Stimulated activated naive CD8-positive, alpha-beta T cell treated with anti-CD3 and anti-CD28 coated beads, Interleukin-15, Interleukin-2, amounts not matched to agents 100 ng/mL and 50 ng/mL, for 24 hours (primary cell): Measurements from ENCODE around the gene SST.
"Not testable (repeated sequence)": the region's sequence is repeated elsewhere in the genome, so short reads cannot be mapped to it uniquely, and the experiment has no call there.

Source experiments
- H3K27ac Mint-ChIP-seq: one replicate; pipeline ENCODE4 v1.8.0; 2021; ENCODE audit warnings: mild to moderate bottlenecking, mixed read lengths
- H3K27me3 Mint-ChIP-seq: one replicate; pipeline ENCODE4 v1.8.0; 2021; ENCODE audit warnings: mixed read lengths
- H3K36me3 Mint-ChIP-seq: one replicate; pipeline ENCODE4 v1.8.0; 2021; ENCODE audit warnings: low read depth, mixed read lengths
- H3K4me1 Mint-ChIP-seq: one replicate; pipeline ENCODE4 v1.8.0; 2021; ENCODE audit warnings: low read depth, mixed read lengths
- H3K4me3 Mint-ChIP-seq: one replicate; pipeline ENCODE4 v1.8.0; 2021; ENCODE audit warnings: mild to moderate bottlenecking, mixed read lengths
- H3K9me3 Mint-ChIP-seq: one replicate; pipeline ENCODE4 v1.8.0; 2021; ENCODE audit warnings: mixed read lengths

SST gene

DNA sequence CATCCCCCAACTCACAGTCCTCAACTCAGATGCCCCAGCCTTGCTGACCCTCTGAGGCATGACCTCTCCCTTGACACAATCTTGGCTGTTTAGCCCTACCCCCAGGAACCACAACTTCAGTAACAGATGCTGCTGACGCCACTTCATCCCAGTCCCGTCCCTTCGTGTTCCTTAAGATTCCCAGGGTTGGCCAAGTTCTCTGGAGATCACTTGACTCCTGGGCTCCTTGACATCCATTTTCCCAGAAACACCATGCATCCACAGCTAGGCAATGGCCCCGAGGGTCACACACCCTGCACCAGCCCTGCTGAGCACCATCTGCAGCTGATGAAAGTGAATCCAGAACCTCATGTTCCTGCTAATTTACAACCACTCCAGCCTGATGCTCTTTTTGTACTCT is 25.3 kb upstream of the SST start:
- no peaks in the 10 kb centered on the region for H3K9me3 Mint-ChIP-seq
- H3K27me3 Mint-ChIP-seq, result peaks cover 42% of the 10 kb centered on the region
- H3K36me3 Mint-ChIP-seq, result no peaks in the 10 kb centered on the region
- no peak overlapping the region for H3K27ac Mint-ChIP-seq
- no peak overlapping the region for H3K4me3 Mint-ChIP-seq
- H3K4me1 Mint-ChIP-seq, result no peaks in the 10 kb centered on the region

DNA sequence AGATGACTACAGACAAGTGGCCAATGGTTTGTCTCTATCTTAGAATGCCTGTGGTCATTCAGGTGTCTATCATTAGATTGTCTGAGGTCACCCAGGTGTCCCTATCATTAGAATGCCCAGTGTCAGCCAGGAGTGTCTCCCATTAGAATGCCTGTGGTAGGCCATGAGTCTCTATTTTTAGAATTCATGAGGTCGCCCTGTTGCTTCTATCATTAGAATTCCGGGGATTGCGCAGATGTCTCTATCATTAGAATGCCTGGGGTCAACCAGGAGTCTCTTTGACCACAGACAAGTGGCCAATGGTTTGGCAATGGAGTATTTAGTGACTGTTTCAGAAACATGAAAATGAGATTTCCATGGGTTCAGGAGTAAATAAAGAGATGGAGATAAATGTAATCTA is 24.6 kb upstream of the SST start:
- peaks cover 46% of the 10 kb centered on the region for H3K27me3 Mint-ChIP-seq
- no peaks in the 10 kb centered on the region for H3K36me3 Mint-ChIP-seq
- H3K4me1 Mint-ChIP-seq, result no peaks in the 10 kb centered on the region
- H3K4me3 Mint-ChIP-seq, result no peak overlapping the region
- H3K27ac Mint-ChIP-seq, result no peak overlapping the region
- no peaks in the 10 kb centered on the region for H3K9me3 Mint-ChIP-seq

DNA sequence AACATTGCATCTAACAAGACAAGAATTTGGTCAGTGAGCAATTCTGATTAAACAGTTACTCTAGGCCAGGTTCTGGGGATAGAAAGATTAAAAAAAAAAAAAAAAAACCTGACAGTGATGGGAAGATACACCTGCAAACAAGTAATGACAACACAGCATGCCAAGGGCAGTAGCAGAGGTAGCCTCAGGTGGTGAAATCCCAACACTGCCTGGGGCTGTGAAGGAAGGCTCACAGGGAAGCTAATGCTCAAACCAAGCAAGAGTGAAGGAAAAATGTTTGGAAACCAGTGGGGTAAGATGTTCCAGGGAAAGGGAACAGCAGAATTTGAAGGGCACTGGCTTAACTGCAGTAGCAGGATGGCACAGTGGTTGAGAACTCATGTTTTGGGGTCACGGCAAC is 23.2 kb upstream of the SST start:
- H3K9me3 Mint-ChIP-seq, result no peaks in the 10 kb centered on the region
- H3K27me3 Mint-ChIP-seq, result peaks cover 55% of the 10 kb centered on the region
- H3K4me1 Mint-ChIP-seq, result no peaks in the 10 kb centered on the region
- H3K27ac Mint-ChIP-seq, result no peak overlapping the region
- H3K4me3 Mint-ChIP-seq, result no peak overlapping the region
- no peaks in the 10 kb centered on the region for H3K36me3 Mint-ChIP-seq

DNA sequence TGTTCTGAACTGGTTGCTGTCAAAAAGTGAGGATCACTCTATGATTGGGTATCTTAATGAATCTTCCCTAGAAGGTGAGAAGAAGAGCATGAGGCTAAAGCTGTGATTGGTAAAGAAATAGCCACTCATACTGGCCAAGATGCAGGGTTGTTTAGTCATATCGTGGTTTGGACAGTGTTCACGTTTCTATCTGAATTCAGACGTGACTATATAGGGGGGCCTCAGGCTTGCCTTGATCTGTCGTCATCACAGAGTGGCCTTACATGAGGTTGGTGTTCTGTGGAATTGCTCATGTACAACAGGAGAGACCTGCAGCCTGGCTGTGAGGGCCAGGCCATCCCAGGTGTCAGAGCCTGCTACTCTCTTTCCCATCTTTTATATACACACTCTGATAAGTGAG is 19.8 kb upstream of the SST start:
- no peaks in the 10 kb centered on the region for H3K36me3 Mint-ChIP-seq
- H3K9me3 Mint-ChIP-seq, result peaks cover 5% of the 10 kb centered on the region
- H3K27ac Mint-ChIP-seq, result no peak overlapping the region
- H3K4me3 Mint-ChIP-seq, result no peak overlapping the region
- no peaks in the 10 kb centered on the region for H3K4me1 Mint-ChIP-seq
- peaks cover 67% of the 10 kb centered on the region for H3K27me3 Mint-ChIP-seq

DNA sequence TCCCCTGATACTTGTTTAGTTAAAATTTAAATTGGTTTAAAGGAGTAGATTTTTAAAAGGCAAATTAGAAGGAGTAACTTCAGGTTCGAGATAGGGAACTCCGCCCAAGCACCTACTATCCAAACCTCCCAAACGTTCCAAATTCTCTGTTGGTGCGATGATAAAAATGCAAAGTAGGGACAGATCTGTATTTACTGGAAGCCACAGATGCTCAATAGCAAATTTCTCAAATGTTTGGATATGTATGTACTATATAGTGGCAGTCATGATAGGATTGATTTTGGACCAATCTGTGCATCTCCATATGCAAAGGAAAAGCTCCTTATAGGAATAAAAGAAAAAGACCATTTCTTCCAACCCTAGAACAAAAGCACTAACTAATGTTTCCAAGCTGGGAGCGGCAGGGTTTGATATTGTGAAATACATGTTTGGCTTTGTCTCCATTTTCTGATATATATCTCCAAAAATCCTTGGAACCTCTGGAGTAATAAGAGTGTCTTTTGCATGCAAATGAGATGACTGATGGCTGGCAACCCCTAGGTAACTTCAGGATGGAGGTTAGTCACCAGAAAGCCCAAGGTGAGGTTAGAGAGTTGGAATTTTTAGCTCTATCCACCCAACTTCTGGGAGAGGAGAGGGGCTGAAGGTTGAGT is 16.6 kb upstream of the SST start:
- H3K4me1 Mint-ChIP-seq, result peaks cover 7% of the 10 kb centered on the region
- peaks cover 5% of the 10 kb centered on the region for H3K9me3 Mint-ChIP-seq
- H3K27me3 Mint-ChIP-seq, result peaks cover 75% of the 10 kb centered on the region
- H3K36me3 Mint-ChIP-seq, result no peaks in the 10 kb centered on the region
- no peak overlapping the region for H3K4me3 Mint-ChIP-seq
- no peak overlapping the region for H3K27ac Mint-ChIP-seq

GRCh38 chr3:187685948-187686347 is 15.8 kb upstream of the SST start:
- Mint-ChIP-seq H3K36me3 (no peaks in the 10 kb centered on the region), H3K9me3 (peaks cover 5% of the 10 kb centered on the region), H3K4me3 (no peak overlapping the region), H3K27ac (no peak overlapping the region), H3K4me1 (peaks cover 7% of the 10 kb centered on the region), H3K27me3 (peaks cover 69% of the 10 kb centered on the region)

DNA sequence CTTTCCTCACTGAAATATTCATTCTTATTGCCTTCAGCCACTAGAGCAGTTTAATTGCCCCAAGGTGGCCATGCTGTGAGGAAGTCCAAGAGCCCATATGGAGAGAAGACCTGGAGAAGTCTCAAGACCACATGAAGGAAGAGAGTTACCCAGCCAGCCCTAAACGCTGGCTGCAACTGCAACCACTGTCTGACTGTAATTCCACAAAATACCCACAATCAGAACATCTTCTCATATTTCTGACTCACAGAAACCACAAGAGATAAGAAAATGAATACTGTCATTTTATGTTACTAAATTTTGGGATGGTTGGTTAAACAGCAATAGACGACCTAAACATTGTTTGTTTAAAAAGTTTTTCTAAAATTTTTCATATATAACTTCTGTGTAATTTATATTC is 14.7 kb upstream of the SST start:
- Mint-ChIP-seq H3K36me3 (no peaks in the 10 kb centered on the region), H3K9me3 (peaks cover 5% of the 10 kb centered on the region), H3K4me1 (peaks cover 7% of the 10 kb centered on the region), H3K27ac (peak overlapping the region; percentile 69), H3K27me3 (peaks cover 70% of the 10 kb centered on the region), H3K4me3 (no peak overlapping the region)

GRCh38 chr3:187684444-187684843 is 14.2 kb upstream of the SST start:
- peaks cover 7% of the 10 kb centered on the region for H3K4me1 Mint-ChIP-seq
- H3K27ac Mint-ChIP-seq, result peak overlapping the region; percentile 69
- H3K27me3 Mint-ChIP-seq, result peaks cover 69% of the 10 kb centered on the region

GRCh38 chr3:187681756-187682155 is 11.6 kb upstream of the SST start:
- not testable (repeated sequence) for H3K36me3 Mint-ChIP-seq, H3K4me1 Mint-ChIP-seq, H3K27ac Mint-ChIP-seq, H3K4me3 Mint-ChIP-seq, H3K9me3 Mint-ChIP-seq
- H3K27me3 Mint-ChIP-seq, result peaks cover 68% of the 10 kb centered on the region

More at GRCh38 chr3:187684444-187684843, 14.2 kb upstream of the SST start:
- Mint-ChIP-seq H3K9me3 (peaks cover 5% of the 10 kb centered on the region), H3K36me3 (no peaks in the 10 kb centered on the region), H3K4me3 (no peak overlapping the region)

- H3K4me3 Mint-ChIP-seq, result no peak overlapping the region
- H3K27me3 Mint-ChIP-seq, result peaks cover 66% of the 10 kb centered on the region
- no peak overlapping the region for H3K27ac Mint-ChIP-seq
- H3K36me3 Mint-ChIP-seq, result no peaks in the 10 kb centered on the region
- peaks cover 6% of the 10 kb centered on the region for H3K4me1 Mint-ChIP-seq
- no peaks in the 10 kb centered on the region for H3K9me3 Mint-ChIP-seq
Observed at GRCh38 chr3:187679638-187680396, 9.6 kb upstream of the SST start.

DNA sequence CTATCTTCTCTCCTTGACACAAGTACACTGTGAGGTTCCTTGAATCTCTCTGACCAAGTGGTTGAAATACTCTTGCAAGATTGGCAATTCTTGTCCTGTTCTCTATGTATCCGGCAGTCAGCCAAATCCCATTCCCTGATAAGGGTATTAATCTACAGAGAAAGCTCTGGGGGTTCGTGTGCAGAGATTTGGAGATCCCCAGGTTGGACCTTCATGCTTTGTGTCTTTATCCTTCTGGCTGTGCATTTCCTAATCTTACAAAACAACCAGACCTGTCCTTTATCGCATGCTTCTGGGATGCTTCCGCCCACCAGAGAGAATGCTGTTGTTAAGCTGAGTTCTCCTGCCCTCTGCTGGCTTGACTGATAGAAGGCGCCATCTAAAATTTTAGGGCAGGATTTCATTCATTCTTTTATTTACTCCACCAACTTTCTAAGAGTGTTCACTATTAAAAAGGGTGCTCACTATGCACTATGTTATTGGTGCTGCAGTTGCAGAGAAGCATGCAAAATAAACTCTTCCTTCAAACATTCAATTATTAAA is 8.6 kb upstream of the SST start:
- Mint-ChIP-seq H3K27ac (no peak overlapping the region), H3K27me3 (peaks cover 67% of the 10 kb centered on the region), H3K4me3 (no peak overlapping the region)

DNA sequence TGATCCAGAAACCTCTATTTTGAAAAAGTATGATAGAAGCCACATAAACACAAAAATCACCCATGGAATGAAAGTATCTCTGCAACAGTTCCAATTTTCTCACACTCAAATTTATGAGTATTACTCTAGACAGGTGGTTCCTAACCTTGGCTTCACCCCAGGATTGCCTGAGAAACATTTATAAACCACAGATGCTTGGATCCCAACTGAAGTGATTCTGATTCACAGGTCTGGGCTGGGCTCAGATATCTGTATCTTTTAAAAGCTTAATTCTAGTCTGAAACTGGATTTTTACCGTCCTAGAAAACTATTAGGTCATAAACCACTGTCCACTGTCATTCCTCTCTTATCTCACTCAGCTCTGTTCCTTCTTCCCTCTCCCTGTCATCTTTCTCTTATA is 7.4 kb upstream of the SST start:
- H3K27ac Mint-ChIP-seq, result no peak overlapping the region
- peaks cover 60% of the 10 kb centered on the region for H3K27me3 Mint-ChIP-seq
- H3K4me1 Mint-ChIP-seq, result no peaks in the 10 kb centered on the region
- no peak overlapping the region for H3K4me3 Mint-ChIP-seq
- no peaks in the 10 kb centered on the region for H3K36me3 Mint-ChIP-seq
- no peaks in the 10 kb centered on the region for H3K9me3 Mint-ChIP-seq

More for the DNA sequence above, 8.6 kb upstream of the SST start:
- no peaks in the 10 kb centered on the region for H3K36me3 Mint-ChIP-seq
- no peaks in the 10 kb centered on the region for H3K4me1 Mint-ChIP-seq
- H3K9me3 Mint-ChIP-seq, result no peaks in the 10 kb centered on the region

DNA sequence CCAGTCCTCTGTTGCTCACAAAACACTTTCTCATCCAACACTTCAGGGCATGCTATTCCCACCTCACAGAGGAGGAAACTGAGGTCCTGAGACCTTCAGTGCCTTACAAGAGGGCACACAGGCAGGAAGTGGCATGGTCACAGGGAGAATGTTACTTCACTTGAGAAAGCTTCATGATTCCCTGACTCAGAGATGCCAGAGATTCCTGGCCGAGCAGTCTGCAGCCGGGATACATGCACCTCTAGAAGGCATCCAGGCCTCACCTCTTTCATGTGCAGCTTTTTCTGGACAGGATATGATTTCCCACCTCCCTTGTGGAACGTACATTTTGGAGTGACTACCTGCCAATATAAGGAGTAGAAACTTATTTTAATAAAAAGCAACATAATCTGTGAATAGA is 2.8 kb upstream of the SST start:
- Mint-ChIP-seq H3K4me1 (no peaks in the 10 kb centered on the region), H3K27me3 (peaks cover 75% of the 10 kb centered on the region), H3K9me3 (no peaks in the 10 kb centered on the region), H3K27ac (no peak overlapping the region), H3K36me3 (no peaks in the 10 kb centered on the region), H3K4me3 (no peak overlapping the region)

DNA sequence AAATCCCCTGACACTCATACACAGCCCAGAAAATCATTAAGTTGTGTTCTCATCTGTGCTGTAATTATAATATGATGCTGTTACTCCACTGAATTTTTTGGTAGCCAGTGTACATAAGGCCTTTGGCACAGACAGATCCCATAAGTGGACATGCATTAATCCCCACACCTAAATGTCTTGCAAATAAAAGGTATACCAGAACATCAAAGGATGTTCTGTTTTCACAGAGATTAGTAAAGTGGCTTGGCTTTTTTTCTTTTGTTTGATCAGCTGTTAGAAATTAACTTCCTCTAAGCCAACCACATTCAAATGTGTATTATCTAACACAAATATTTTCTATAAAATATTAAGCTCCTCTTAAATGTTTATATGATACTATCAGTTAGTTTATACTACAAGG is 2.7 kb downstream of the SST start:
- Mint-ChIP-seq H3K27ac (no peak overlapping the region), H3K4me3 (no peak overlapping the region), H3K36me3 (no peaks in the 10 kb centered on the region), H3K4me1 (peaks cover 19% of the 10 kb centered on the region), H3K9me3 (no peaks in the 10 kb centered on the region), H3K27me3 (peaks cover 78% of the 10 kb centered on the region)

DNA sequence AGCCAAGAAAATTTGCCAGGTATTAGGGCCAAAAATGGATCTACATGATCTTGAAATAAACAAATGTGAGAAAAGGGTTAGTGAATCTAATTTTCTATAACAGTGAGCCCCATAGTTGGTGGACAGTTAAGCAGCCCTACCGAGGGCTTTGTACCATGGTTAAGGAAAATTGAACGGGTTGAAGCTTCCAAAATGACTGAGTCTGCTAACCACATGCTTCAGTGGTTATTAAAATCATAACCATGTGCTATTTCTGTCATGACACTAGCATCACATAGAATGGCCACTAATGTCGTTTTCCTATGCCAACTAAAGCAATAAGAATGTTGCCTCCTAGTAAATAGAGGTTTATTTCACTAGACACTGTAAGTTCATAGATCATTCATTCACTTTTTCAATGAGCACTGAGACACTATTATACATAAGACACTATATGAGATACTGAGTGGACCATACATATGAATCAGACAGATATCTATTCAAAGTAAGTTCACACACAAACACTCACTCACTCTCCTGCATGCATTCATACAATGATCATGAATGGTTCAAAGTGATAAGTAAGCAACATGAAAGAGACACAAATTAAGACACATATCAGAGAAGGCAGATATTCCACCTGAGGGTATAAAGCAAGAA is 4.3 kb downstream of the SST start:
- Mint-ChIP-seq H3K4me3 (no peak overlapping the region), H3K27me3 (peaks cover 73% of the 10 kb centered on the region), H3K36me3 (no peaks in the 10 kb centered on the region), H3K4me1 (peaks cover 19% of the 10 kb centered on the region), H3K27ac (no peak overlapping the region), H3K9me3 (no peaks in the 10 kb centered on the region)
